Glomerular endothelial cell (primary cell): ENCODE data around the gene CYP24A1. TPM values are rescaled to one million over a fixed set of nuclear protein-coding genes. Genes with fewer than 3 reads are reported as not detected.

Experiments
- DNase-seq: peaks from one replicate; pipeline ENCODE4 v3.0.0-alpha.2; 2011; ENCODE audit warnings: low read depth, low spot score; ENCODE audit errors: extremely low read depth
- total RNA-seq: library from RNA; depleted of rRNA; stranded (reverse); fragments of >200 nt; gene quantifications from 2 replicates; pipeline ENCODE4 v1.2.3, GENCODE V29; 2015

The CYP24A1 gene
- total RNA-seq, 1 donor from 2014 or later, result not detected

DNA sequence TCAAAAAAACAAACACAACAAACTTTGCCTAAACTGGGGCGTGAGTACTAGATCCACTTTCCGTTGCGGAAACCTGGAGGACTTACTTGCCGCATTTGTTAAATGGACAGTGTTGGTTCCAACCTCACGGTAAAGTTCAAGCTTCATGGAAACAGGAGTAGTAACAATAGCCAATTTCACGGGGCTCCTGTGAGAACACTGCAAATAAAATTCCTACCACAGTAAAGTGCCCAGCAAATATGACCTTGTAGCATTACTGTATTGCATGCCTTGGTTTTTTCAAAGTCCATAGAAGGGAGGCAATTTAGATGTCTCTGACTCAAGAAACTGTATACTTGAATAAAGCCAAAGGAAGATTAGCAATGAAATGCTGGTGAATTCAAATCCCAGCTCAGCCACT is 3.6 kb upstream of the CYP24A1 start:
- DNase-seq, result no peak

DNA sequence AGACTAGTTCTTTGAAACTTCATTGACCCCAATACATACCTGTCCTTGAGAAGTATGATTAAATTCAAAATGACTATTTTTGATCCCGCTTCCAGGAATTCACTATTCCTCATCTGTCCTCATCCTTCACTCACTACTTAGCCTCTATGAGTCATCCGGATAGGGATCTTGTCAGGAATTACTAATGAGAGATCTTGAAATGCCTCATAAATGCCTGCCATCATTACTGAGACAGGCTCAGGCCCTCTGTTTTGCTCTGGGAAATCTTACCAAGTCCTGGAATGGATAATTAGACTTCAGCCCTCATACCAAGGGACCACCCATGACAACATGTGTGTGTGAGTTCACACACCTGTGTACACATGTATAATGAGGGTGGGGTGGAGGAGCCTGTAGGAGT is 2.8 kb upstream of the CYP24A1 start:
- no peak for DNase-seq

DNA sequence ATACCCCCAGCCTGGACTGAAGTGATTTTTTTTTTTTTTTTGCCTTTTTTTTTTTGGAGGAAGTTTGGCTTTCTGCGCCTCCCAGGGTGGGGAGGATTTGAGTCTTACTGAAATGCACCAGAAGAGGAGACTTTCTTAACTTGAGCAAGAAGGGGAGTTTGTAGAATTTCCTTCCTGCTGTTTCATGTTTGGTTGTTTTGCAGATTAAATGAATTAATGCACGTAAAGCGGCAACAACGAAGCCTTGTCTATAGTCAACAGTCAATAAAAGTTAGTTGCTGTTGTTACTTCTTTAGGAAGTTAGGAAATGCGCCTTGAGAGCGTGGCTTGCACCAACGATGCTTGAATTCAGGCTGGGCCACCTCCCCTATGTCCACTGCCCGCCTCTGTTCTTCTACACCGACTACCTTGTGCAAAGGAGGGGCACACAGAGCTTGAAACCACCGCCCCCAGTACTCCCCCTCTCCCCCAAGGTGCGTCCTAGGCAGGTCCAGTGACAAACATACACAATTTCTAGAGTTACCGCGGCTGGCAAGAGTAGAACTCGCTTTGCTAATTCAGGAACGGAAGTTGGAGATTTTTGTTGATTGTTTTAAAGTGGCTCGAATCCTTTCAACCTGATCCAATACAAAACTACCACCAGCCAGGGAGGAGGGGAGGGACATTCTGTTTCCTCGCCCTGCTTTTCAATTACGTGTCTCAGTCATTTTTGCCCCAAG is 830 bp upstream of the CYP24A1 start:
- no peak for DNase-seq

DNA sequence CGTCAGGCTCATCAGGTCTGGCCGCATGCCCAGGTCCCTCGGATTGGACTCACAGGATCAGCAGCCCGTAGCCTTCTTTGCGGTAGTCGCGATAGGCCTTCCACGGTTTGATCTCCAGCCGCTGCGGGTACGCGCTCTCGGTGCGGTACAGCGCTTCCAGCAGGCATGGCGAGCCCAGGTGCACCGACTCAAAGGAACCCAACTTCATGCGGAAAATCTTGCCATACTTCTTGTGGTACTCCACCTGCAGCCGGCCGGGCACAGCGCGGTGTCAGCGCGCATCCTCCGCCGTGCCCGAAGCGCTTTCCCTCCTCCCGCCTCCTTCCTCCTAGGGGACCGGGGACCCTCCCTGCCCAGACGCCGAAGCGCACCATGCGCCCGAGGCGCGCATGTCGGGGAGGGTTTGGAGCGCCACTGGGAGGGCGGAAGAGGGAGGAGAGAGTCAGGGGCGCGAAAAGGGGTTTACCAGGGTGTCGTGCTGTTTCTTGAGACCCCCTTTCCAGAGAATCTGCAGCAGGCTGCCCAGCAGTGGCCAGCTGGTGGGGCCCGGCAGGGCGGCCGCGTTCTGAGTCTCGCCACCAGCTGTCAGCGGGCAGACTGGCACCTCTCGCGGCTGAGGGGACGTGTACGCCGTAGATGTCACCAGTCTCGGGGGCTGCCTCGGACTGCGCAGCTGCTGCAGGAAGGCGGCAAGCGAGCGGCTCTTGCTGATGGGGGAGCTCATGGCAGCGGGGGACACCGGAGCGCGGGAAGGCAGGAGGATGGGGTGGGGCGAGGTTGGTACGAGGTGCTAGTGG is 732 bp downstream of the CYP24A1 start:
- DNase-seq, result no peak

DNA sequence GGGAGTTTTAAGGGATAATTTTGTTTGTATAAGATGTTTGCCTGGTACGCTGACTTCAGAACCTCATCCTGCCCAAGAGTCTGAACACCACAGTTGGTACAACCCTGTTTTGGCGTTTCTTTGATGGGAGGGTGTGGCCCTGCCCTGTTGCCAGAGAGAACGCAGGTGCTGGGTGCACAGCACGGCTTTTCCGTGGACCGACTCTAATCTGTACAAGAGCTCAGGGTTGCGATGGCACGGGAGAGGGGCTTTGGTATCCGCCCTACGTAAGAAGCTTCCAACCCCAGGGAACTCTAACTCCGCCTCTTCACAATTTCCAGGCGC is 1.3 kb downstream of the CYP24A1 start:
- DNase-seq, result no peak

DNA sequence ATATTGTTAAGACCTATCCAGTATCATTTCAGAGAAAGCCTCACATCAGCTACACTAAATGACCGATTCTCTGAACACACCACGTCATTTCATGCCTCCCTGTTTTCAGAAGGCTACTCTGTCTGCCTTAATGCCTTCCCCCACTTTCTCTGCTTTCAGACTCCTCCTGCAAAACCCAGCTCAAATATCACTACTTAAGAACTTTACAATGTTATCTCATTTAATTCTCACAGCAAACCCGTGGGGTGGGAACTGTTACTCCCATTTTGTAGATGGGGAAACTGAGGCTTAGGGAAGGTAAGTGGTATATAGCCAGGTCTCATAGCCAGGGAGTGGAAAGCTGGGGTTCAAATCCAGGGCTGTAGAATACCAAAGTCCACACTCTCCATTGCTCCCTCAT is 2.8 kb downstream of the CYP24A1 start:
- DNase-seq, result no peak

DNA sequence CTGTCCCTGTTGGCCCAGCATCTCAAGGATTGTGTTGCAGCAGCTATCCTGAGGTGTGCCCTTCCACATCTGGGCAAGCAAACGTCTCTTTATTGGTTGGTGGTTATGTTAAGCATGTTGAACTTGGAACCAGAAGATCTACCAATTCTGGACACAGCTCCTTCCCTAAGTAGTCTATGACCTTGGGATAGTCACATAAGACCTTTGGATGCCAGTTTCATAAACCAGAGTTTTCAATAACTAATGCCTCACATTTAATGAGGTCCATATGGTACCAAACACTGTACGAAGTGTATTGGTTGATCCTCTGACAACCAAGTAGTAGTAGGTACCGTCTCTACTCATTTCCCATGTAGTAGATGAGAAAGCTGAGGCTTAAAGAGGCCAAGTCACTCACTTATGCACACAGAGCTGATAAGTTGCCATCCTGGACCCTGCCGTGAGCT is 3.7 kb downstream of the CYP24A1 start:
- no peak for DNase-seq

DNA sequence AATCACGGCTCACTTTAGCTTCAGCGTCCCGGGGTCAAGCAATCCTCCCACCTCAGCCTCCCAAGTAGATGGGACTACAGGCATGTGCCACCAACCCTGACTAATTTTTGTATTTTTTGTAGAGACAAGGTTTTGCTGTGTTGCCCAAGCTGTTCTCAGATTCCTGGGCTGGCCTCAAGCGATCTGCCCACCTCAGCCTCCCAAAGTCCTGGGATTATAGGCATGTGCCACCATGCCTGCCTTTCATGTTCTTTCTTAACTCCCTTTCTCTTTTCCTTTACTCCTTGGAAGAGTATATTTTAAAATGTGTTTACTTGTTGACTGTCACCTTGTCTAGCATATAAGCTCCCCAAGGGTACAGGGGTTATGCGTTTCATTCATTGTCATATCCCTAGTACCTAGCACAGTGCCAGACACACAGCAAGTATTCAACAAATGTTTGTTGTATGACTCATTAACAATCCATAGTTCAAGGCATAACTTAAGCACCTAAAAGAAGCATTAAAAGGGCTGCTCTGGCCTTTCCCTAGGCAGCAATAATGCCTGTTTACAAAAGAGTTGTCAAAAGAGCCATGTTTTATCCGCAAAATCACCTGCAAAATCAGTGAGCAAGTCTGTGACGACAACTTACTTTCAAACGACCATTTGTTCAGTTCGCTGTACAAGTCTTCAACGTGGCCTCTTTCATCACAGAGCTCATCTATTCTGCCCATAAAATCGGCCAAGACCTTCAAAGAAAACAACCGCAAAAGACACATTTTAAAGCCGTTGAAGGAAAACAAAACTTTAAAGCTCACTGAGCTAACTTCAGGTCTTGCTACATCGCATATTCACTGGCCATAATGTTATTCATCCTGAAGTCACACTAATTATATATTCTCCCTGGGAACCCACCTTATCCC is 4.6 kb downstream of the CYP24A1 start:
- DNase-seq, result no peak

DNA sequence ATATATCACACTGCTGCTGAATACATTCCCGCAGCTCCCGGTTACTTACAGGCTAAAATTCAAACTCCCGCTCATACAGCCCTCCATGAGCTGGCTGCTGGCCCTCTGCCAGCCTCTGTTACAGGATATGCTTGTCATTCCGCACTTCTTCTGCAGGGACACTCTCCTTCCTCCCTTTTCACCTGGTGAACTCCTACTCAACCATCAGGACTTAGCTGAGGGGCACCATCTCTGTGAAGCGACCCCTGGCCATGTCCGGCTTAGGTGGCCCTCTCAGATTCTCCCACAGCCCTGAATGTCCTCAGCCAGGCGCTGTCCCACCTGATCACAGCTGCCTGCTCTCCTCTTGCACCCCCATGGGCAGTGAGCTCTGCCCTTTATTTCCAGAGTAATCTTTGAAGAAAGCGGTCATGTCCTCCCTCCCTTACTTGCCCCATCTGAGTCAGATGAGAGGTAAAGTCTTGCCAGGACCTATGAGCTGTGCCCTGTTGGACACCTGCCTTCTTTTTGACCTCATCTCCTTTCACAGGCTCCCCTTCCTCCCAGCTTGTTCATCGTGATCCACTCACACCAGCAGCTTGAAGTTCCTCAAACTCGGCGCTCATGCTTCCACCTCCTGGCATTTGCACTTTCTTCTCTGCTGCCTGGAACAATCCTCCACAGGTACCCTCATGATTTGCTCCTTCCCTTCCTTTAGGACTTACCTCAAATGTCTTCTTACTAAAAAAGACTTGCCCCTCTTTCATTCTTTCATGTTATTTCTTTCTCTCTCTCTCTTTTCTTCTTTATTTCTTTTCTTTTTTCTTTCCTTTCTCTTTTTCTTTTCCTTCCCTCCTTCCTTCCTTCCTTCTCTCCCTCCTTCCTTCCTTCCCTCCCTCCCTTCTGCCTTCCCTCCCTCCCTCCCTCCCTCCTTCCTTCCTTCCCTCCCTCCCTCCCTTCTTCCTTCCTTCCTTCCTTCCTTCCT is 5.6 kb downstream of the CYP24A1 start:
- no peak for DNase-seq

DNA sequence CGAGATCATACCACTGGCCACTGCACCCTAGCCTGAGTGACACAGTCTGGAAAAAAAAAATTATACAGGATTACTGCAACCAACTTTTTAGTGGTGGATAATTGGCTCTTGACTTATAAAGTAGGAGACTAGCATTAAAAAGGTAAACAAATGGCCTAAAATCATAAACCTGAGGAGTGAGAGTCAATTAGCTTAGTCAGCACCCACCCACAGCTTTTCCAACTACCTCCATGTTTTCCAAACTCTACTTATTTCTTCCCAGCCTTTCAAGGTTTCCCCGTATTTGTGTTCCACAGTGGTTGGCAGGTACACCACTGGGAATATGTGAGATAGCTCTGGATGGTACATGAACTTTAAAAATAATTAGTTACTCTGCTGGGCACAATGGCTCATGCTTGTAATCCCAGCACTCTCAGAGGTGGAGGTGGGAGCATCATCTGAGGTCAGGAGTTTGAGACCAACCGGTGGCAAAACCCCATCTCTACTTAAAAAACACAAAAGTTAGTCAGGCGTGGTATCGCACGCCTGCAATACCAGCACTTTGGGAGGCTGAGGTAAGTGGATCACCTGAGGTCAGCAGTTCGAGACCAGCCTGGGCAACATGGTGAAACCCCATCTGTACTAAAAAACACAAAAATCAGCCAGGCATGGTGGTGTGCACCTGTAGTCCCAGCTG is 6.7 kb downstream of the CYP24A1 start:
- no peak for DNase-seq

DNA sequence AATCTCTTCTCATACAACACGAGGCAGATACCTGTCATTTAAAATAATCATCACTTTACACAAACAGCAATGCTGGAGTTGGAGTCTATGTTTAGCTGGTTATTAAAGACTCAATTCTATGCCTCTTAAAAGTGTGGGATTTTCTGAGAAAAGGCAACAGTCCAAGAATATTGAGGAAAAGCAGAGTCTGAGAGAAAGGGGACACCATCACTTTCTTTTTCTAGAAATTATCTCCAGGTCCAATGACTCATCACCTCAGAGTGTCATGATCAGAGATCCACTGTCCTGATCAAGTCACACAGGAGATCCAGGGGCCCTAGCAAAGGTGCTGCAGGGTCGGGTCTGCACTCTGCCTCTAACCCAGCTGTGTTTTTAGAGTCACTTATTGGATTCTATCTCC is 8.0 kb downstream of the CYP24A1 start:
- DNase-seq, result no peak

DNA sequence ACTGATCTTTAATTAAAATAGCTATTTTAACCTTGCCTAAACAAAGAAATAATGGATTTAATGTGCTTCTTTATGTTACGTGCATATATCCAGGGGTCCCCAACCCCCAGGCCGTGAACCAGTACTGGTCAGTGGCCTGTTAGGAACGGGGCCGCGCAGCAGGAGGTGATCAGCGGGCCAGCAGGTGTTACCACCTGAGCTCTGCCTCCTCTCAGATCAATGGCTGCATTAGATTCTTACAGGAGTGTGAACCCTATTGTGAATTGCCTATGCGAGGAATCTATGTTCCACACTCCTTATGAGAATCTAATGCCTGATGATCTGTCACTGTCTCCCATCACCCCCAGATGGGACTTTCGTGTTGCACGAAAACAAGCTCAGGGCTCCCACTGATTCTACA is 8.8 kb downstream of the CYP24A1 start:
- no peak for DNase-seq

DNA sequence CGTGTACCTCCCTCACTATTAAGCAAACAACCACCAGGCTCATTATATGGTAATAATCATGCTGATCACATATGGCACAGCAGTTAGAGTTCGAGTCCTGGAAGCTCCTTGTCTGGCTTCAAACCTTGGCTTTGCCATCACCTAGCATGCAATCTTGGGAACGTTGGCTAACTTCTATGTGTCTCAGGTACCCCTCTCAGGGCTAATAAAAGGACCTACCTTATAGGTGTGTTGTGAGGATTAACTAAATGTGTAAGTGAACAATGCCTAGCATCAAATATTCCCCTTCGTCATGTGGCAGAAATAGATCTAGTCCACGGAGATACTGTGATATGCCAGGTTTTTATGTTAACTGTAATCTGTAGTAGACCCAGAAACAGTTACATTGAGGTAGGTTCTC is 10.4 kb downstream of the CYP24A1 start:
- no peak for DNase-seq

DNA sequence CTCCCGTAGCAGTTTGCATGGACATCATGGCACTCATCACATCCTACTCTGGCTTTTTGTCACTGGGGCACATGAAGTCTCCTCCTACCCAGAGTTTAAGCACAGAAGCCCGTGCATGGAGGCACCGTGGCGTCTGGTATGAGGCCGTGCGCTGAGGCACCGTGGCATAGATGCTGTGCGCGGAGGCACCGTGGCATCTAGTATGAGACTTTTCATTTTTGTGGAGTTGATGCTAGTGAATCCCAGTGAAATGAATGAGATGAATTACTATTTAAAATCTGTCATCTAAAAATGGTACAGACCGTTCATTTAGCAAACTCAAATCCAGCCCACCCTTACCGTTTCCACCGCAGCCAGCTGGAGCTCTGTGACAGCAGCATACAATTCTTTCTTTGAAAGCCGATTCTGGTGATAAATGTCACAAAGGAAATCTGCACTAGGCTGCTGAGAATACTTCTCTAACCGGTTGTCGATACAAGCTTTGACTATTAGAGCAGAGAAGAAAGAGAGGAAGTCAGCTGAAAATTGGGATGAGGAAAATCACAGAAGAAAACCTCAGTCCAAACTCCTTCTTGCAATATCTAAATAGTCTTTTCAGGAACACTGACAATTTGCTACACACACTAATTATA is 11.3 kb downstream of the CYP24A1 start:
- no peak for DNase-seq

DNA sequence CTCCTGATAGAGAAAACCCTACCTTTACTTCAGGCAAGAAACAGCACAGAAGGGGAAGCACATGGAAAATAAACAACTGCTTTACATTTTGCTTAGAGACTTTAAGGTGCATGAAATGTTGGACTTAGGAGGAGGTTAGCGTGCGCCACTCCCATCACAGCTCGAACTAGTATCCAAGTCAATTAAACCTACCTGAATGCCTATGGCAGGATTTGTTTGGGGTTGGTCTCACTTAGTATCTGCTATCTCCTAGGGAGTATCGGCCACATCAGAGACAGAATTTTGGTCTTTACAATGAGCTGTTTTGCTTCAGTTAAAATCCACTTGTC is 12.0 kb downstream of the CYP24A1 start:
- DNase-seq, result no peak

DNA sequence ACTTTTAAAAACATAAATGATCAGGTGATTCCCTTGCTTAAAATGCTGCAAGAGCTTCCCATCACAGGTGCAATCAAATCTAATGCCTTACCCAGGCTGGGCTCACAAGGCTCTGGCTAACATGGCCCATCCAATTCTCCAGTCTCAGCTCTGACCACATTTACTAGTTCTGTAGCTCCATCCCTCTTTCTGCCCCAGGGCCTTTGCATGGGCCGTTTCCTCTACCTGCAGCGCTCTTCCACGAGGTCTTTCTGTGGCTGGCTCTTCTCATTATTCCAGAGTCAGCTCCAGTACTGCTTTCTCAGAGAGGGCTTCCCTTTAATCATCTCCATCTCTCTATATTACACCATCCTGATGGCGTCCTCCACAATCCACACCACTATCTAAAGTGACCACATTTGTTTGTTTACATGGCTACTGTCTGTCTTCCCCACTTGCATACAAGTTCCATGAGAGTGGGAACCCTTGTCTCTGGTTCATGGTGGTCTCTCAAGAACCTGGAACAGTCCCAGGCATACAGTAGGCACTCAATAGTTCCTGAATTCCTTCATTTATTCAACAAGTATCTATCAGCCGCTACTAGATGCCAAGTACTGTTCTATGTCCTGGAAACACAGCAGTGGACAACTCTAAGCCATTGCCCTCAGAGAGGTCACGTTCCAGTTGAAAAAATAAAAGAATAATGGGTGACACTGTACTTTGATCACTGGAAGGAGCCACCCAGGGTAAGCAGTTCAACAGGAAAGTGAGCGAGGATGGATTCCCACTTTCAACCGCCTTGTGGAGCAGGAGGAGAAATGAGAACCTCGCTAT is 12.6 kb downstream of the CYP24A1 start:
- DNase-seq, result no peak

DNA sequence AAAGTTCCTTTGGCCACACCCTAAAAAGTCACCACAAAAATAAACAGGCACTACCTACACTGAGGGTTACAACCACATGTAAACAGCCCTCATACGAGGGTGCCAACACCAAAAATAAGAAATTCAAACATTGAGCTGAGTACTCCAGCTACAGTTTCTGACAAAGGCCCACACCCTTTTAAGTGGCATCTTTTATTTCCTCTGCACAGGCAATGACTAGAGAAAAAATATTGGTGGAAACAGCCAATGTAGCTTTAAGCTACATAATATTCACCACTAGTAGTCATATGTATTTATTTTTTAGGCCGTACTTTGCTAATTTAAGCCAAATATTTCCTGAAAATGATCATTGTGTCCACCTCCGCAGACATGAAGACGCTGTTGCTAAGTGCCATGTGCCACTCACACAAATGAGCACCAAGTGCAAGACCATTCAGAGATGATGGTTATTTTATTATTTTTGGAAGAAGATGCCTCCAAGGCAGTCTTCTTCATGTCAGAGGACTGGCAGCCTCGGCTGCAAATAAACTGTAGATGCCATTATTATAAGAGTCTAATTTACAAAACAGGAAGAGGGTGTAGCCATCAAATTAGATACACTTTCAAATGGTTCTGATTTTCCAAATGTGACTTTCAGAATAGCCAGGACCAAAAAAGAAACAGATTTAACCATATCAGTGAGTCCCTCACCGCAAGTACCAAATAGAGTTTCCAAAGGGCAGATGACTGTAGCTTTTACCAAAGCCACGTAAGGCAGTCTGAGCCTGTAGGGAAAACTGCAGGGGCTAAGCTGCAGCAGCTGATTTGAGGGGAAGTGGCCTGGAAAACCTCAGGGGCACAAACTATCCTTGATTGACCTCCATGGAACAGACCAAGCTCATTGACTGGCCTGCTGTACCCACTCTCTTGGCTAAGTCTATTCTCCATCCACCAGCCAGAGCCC is 13.4 kb downstream of the CYP24A1 start:
- DNase-seq, result no peak
